Omental fat pad (tissue), 4 donors: ENCODE measurements around the gene CTBP1. TPM values are rescaled to one million over a fixed set of nuclear protein-coding genes. Genes with fewer than 3 reads are reported as not detected.

Experiments
- ATAC-seq: fragments of 150-250 bp; one replicate; pipeline ENCODE4 v1.9.1; 2016; ENCODE audit warnings: mild to moderate bottlenecking, moderate library complexity; ENCODE audit not compliant: low FRiP score
- DNase-seq: peaks from one replicate; pipeline ENCODE4 v3.0.0-alpha.2; 2019; ENCODE audit warnings: low spot score
- CTCF ChIP-seq, 3 donors: fragments of 450-650 bp; IDR thresholded peaks; one replicate each; pipeline ENCODE4 v1.5.1; 2016 to 2017; ENCODE audit warnings: antibody characterized with exemption in 3 of 3, mild to moderate bottlenecking in 3 of 3, moderate library complexity in 2 of 3
- total RNA-seq, 4 donors: library from RNA; depleted of rRNA; stranded (reverse); fragments of >200 nt; gene quantifications; one replicate each; pipeline ENCODE4 v1.1.0, GENCODE V29; 2016

Gene CTBP1
- total RNA-seq, 4 donors from 2014 or later: 102 to 137 (median 132) TPM

- DNase-seq: no peak
- no peak for TF ChIP-seq CTCF (IDR thresholded peaks at IDR 0.05)
- no peak for ATAC-seq
Observed at GRCh38 chr4:1164956-1165545, 83.9 kb downstream of the CTBP1 start.

DNA sequence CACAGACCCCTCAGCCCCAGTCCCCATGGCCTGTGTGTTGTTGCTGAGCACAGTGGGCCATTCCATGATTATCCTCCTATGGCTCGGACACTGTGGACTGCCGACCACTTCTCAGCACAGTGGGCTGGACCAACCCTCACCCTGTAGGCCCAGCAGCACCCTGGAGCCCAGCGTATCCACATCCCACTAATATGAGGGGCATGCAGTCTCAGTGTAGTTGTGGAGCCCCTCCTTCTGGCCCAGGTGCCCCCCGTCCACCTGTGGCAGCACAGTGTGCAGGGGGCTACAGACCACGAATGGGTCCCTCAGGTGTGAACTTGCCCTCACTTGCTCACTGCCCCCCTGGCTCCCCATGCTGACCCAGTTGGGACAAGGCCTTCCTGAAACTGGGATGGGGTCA, 84.5 kb downstream of the CTBP1 start:
- TF ChIP-seq CTCF (IDR thresholded peaks at IDR 0.05): no peak
- DNase-seq (no peak), ATAC-seq (no peak)

DNA sequence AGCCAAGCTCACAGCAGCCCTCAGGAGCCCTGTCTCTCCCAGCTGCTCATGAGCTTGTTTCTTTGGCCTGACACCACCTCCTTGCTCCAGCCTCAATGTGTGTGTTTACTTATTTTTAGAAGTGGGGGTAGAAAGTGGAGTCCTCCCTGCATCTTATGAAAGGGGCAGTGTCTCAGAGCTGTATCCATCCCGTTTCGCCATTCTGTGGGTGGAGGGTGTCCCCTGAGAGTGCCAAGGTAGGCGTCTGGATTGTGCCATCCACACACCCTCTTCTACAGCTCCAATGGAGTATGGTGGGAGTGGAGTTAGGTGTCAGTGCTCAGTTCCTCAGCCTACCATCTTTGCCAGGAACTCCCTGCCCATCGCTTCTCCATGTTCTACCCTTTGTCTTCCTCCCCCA, 84.9 kb downstream of the CTBP1 start:
- DNase-seq: no peak
- TF ChIP-seq CTCF (IDR thresholded peaks at IDR 0.05): no peak
- ATAC-seq: no peak

Other genes starting within 250 kb of the CTBP1 start
- gene FGFRL1, start 237.5 kb downstream of the CTBP1 start, total RNA-seq: 10 to 100 TPM; 25.1 to 91.7 (median 68.8) TPM
- gene RNF212, start 135.6 kb downstream of the CTBP1 start, total RNA-seq: 1 to 10 TPM; 3.4 to 9.3 (median 6.6) TPM
- 10 to 100 TPM; 14.2 to 99.5 (median 30.1) TPM for gene SPON2, start 76.5 kb downstream of the CTBP1 start, total RNA-seq
- gene MAEA, start 40.8 kb upstream of the CTBP1 start, total RNA-seq: 10 to 100 TPM; 38.8 to 71.2 (median 51.8) TPM
- gene UVSSA, start 98.1 kb upstream of the CTBP1 start, total RNA-seq: 10 to 100 TPM; 10.2 to 28.2 (median 13.0) TPM
- gene NKX1-1, start 157.3 kb upstream of the CTBP1 start, total RNA-seq: not detected